DND-41 (cell line): Measurements from ENCODE around the gene CEBPB.

ENCODE experiments used
- EZH2 ChIP-seq: IDR thresholded peaks from 3 replicates; pipeline ENCODE4 v1.6.1; 2012; ENCODE audit warnings: borderline replicate concordance, low read depth, mild to moderate bottlenecking, moderate library complexity, low read length, inconsistent platforms; ENCODE audit not compliant: severe bottlenecking
- TF ChIP-seq, protein P1 (sequence below): IDR thresholded peaks from 2 replicates; pipeline ENCODE4 v1.5.1; 2012; ENCODE audit warnings: borderline replicate concordance, low read length, moderate library complexity, mild to moderate bottlenecking; ENCODE audit not compliant: poor library complexity, severe bottlenecking; ENCODE audit errors: extremely low read depth

DNA sequence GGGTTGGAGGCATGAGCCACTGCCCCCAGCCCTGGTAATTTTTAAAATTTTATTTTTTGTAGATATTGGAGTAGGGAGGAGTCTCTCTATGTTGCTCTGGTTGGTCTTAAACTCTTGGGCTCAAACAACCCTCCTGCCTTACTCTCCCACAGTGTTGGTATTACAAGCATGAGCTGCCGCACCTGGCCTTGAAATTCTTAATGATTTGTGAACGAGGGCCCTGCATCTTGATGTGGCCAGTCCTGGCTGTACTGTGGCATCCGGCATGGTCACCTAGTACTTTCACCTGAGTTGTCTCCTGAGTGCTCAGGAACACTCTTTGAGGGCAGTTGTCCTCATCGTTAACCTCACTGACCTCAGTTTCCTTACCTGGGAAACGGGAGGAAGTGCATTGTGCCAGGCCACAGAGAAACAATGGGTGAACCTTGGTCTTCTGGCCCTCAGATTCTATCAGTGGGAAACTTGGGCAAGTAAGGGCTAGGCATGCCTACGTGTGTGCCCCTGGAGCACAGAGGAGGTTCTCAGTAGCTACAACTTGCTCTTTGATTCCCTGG is 19.5 kb downstream of the CEBPB start:
- TF ChIP-seq, protein P1, sequence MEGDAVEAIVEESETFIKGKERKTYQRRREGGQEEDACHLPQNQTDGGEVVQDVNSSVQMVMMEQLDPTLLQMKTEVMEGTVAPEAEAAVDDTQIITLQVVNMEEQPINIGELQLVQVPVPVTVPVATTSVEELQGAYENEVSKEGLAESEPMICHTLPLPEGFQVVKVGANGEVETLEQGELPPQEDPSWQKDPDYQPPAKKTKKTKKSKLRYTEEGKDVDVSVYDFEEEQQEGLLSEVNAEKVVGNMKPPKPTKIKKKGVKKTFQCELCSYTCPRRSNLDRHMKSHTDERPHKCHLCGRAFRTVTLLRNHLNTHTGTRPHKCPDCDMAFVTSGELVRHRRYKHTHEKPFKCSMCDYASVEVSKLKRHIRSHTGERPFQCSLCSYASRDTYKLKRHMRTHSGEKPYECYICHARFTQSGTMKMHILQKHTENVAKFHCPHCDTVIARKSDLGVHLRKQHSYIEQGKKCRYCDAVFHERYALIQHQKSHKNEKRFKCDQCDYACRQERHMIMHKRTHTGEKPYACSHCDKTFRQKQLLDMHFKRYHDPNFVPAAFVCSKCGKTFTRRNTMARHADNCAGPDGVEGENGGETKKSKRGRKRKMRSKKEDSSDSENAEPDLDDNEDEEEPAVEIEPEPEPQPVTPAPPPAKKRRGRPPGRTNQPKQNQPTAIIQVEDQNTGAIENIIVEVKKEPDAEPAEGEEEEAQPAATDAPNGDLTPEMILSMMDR = no peak
- TF ChIP-seq EZH2 = no peak
